HG02943 (cell line): ENCODE results near the gene TOMM5.
A peak's percentile ranks its signal among the peaks of the same experiment; 100 is the strongest.

ENCODE experiments used
- ATAC-seq: cut with Tn5 transposase; IDR thresholded peaks from one replicate; pipeline ENCODE4 v1.9.1; 2021; ENCODE audit warnings: mild to moderate bottlenecking, low read depth, moderate library complexity; ENCODE audit not compliant: unreplicated experiment

Gene TOMM5

GRCh38 chr9:37592108-37592951 is at the start of gene TOMM5:
TSS of gene TOMM5 (minus strand) at chr9:37592597. CDS start at chr9:37592532, 65 bp downstream.
- peak; percentile 86 for ATAC-seq

DNA sequence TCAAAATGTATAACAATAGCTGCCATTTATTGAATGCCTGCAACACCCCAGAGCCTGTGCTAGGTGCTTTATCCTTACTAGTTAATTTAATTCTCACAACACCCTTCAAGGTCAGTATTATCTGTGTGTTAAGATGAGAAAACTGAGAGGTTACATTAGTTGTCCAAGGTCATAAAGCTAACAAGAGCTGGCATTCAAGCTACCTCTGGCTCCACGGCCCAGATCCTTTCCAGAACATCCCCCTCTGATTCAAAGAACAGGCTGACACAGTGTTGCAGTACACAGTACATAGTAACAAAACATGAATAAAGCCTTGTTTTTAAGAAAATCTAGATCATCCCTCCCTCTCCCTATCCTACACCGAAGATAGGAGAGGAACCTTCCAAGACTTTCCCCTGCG is 48.9 kb upstream of the TOMM5 start:
- no peak for ATAC-seq

DNA sequence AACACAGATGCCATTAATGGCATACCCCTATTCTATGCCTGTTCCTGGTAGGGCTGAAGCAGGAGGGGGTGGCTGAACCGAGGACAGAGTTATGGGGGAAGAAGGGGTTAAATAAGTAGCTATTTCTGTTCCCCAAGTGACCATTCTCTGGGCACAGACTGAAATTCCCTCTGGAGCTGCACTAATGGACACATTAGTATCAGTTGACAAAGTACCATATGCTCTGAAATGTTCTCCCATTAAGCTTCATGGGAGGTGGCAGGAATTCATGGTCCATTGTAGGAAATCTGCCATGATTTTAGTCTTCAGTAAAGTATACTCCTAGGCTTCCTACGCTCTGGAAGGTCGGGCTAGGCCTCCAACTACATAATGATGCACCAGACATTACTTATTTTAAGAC is 47.8 kb upstream of the TOMM5 start:
- ATAC-seq = no peak

- no peak for ATAC-seq
These were observed 47.4 kb upstream of the TOMM5 start for GRCh38 chr9:37639841-37640240.

DNA sequence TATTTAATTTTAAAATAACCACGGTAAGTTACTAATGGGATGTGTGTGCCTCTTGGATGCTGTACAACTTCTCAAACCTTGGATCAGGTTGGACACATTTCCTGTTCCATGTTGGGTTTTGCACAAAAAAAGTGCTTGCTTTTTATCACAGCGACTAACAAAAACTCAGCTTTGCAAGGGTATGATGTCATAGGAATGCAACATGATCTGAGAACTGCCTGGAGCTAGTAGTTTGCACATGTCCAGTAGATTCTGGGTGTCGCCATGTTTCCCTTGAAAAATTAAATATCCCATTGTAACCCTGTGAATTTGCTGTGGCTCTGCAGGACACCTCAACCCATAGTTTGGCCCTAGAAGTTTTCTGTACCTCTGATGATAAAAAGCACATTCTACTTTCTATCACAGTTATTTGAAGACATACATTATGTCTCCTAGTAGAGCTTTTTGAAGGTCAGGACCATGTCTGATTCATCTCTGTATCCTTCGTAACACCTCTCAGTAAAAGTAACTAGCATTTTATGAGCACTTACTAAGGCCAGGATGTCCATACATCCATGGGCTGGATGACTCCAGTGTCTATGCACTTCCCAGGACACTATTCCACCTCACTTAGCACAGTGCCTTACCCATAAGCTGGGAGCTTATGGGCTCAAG is 46.8 kb upstream of the TOMM5 start:
- no peak for ATAC-seq

DNA sequence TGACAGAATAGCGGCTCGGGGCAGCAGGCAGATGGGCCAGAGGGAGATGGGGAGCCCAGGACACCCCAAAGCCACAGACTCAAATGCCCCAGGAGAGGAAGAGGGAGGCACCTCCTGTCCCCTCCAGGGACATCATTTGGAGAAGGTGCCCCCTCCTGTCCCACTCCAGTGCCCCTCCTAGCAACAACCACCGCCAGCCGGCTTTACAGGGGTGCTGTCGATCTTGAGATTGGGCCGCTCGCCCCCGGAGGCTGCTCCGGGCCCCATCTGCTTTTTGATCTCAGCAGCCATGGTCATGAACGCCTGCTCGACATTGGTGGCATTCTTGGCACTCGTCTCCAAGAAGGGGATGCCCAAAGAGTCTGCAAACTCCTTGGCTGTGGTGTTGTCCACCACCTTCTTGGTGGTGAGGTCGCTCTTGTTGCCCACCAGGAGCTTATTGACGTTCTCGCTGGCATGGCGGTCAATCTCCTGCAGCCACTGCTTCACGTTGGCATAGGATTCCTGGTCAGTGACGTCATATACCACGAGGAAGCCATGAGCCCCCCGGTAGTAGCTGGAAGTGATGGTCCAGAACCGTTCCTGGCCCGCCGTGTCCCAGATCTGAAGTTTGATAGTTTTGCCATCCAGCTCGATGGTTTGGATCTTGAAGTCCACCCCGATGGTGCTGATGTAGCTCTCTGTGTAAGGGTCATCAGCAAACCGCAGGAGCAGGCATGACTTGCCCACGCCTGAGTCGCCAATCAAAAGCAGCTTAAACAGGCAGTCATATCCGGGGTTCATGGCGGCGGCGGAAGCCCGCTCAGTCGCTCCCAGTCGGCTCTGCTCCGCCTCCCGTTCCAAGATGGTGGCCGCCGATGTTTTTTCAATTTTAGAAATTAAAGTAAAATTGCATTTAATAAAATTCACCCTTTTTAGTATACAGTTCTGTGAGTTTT is 44.4 kb upstream of the TOMM5 start:
- ATAC-seq = no peak

DNA sequence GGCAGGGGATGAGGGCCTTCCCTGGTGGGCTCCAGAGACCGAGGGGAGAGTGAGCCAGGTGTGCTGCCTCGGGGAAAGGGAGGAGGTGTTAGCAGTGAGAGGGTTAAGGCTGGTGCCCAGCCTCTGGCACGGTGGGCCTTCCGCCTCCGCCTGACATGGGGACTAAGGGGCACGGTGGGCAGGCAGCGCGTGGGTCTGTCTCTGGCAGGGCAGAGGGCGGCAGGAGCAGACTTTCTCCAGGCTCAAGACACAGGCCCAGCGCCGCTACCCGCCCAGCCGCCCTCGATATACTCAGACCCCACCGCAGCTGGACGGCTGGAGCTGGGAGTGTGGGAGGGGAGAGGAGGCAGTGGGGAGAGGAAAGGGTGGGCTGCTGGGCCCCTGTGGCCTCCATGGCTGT is 43.4 kb upstream of the TOMM5 start:
- ATAC-seq = no peak

DNA sequence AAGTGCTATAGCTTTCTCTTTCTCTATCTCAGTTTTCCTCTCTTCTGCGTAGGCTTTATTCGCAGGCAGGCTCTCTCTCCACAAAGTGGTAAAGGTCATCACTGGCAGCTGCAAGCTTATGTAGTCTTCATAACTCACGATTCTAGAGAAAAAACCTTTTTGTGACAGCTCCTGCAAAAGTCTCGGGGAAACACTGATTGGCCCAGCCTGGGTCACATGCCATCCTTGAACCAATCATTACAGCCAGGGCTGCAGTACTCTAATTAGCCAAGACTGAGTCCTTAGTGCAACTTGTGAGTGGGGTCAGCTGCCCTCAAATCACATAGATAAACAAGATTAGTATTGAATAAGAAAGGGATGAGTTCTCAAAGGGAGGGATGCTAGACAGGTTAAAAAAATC is 40.1 kb upstream of the TOMM5 start:
- no peak for ATAC-seq

DNA sequence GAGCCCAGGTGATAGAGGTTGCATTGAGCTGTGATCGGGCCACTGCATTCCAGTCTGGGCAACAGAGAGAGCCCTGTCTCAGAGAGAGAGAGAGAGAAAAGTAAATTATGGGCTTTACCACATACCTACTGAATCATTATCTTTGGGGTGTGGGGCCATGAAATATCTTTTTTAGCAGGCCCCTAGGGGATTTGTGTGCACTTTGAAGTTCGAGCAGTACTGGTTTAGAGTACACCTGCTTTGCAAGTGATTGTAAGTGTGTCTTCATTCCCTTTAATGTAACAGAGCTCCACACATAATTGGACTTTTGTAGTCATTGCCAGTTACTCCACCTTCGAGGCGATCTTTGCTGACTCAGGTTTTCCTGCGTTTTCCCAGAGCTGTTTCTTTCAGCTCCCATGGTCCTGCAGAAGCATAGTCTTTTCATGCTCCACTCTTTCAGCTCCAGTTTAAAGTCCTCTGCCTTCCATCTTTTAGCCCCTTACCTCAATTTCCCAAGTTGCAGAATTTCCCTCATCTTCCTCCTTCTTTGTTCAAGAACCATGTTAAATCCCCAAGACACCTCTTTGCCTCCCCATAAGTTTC is 34.4 kb upstream of the TOMM5 start:
- no peak for ATAC-seq

DNA sequence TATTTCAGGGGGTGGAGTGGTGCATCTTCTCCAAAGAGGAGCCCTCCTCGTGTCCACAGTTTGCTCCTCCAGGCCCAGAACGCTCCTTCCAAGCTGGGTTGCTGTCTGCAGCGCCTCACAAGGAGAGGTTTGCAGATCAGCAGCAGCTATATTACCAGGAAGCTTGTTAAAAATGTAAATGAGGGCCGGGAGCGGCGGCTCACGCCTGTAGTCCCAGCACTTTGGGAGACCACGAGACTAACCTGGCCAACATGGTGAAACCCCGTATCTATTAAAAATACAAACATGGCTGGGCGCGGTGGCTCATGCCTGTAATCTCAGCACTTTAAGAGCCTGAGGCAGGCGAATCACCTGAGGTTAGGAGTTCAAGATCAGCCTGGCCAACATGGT is 33.4 kb upstream of the TOMM5 start:
- no peak for ATAC-seq

DNA sequence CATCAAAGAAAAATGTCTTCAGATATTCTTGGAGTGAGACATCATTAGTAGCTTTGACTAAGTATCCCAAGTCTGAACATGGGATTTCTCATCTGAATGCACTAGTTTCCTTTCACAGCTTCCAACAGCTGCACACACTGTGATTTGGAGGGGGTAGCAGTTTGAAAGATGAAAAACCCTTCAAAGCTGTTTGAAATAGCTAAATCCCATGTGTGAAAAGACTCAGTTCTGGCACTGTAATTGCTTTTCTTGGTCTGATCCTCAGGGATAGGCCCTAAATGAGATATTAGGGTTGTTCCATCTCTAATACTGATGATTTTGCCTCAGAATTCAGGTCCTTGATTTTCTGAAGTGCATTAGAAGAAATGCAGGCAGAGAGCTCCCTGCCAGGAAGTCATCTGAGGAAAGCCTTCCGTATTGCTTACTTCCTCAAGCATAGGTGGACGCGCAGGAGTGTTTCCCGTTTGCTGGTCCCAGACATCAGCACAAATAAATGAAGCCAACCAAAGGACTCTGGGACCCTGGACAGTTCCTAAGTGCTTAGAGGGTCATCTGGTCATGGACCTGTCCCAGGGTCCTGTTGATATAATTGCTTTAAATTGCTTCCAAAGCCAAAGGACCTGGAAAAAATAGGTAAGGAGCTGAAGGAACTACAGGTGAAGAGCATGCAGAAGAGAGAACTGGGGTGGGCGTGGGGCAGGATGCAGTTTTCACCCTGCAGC is 32.8 kb upstream of the TOMM5 start:
- ATAC-seq = no peak

DNA sequence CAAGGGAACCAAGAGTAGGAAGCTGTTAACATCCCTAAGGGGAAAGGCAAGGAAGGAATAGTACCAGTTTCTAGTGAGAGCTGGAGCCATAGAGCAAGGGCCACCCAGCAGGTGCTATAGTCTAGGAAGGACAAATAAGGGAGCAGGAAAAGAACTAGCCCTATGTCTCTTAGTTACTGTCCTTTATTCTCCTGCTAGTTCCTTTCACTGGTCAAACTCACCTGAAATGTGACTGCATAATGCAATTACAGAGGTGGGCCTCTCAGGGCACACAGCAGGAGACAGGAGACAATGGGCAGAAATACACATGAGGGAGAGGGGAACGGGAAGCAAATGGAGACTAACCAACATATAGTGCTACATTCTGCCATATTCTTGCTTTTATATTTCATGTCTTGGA is 31.7 kb upstream of the TOMM5 start:
- ATAC-seq = no peak

DNA sequence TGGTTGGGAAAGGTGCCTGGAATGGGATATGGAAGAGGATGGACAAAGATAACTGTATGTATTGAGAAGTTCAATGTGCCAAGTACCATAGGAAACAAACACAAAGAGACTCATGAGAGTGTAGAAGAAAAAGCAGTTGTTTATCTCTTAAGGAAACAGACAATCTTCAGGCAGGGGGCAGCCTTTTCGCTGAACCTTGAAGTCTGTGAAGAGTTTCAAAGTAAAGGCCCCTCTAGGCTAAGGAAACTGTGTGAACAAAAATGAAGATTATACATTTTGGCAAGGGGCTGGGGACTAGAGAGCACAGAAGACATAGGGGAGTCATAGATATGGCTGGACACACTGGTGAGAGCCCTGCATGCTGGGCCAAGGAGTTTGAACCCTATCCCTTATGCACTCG is 30.9 kb upstream of the TOMM5 start:
- no peak for ATAC-seq

DNA sequence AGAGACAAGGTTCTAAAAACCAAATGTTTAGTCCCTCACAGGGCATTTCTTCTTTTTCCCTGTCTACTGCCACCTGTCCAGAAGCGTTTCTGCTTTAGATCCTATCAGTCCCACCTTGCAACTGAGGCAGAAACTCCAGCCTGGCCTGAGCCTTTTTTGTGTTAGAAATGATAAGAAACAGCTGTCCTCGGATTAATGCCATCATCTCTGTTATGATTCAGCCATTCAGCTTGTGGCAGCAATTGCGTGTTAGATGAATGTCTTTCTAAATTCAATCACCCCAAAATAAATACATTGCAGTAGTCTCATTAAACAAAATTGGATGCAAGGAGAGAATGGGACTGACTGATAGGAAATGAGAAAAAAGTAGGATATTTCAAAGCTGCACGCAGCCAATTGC is 30.1 kb upstream of the TOMM5 start:
- ATAC-seq = no peak

GRCh38 chr9:37621273-37622121 is 29.1 kb upstream of the TOMM5 start:
- no peak for ATAC-seq

DNA sequence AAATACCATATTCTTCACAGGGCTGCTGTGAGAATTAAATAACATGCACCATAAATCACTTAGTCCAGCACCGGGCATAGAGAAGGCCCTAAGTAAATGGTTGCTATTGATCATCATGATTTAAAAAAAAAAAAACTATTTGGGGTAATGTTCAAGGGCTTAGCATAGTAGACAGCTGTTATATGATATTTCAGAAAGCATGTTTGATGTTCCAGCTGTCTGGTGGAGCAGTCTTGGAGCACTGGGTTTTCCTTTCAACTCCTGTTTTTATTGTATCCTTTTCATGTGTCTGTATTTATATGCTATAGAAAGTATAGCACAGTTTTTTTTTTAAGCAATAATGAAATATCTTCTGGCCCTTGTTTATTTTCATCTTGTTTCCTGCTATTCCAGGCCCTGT is 28.0 kb upstream of the TOMM5 start:
- no peak for ATAC-seq

DNA sequence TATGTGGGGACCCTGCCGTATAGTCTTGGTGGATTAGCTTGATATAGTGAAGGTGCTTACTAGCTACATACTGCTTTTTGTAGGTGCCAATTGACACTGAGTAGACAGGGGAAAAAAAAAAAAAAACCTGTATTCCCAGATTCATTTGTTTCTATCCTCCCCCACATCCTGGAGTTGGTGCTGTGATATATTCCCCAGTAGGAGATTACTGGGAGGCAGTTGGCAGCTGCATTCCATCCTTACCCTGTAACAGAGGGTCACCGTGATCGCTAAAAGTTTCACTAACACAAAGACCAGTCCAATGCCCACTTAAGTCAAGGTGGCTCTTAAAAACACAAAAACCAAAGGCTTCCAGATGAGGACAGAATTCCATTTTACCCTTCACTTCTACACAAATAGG is 27.4 kb upstream of the TOMM5 start:
- ATAC-seq = no peak

DNA sequence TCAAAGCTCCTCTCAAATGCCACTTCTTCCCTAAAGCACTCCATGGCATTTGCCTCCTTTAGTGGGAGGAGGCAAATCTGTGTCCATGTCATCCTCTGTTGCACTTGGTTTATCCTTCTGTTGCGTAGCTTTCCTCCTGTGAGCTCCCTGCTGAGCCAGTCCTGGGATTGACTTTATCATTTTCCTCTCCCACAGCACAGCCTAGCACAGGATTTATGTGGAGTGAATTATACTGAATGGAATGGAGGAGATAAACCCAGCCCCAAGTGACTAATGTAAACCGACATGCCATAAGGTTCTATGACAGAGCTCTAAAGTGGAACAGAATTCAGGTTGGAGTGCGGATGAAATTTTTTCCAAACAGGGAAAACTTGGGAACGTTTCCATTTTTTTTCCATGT is 26.4 kb upstream of the TOMM5 start:
- no peak for ATAC-seq

- no peak for ATAC-seq
These were observed 25.4 kb upstream of the TOMM5 start for GRCh38 chr9:37617832-37618231.
